Hepatocyte (in vitro differentiated cells): ENCODE results near the gene PPP4R4.

ENCODE experiments used
- CTCF ChIP-seq: fragments of 200-600 bp; sonication (generic); IDR thresholded peaks from 2 replicates; pipeline ENCODE4 v1.5.1; 2016; ENCODE audit warnings: antibody characterized with exemption, mild to moderate bottlenecking; ENCODE audit not compliant: poor library complexity
- EZH2 ChIP-seq: fragments of 200-600 bp; sonication (generic); IDR thresholded peaks from 2 replicates; pipeline ENCODE4 v1.6.1; 2016; ENCODE audit warnings: antibody characterized with exemption, mild to moderate bottlenecking, borderline replicate concordance

DNA sequence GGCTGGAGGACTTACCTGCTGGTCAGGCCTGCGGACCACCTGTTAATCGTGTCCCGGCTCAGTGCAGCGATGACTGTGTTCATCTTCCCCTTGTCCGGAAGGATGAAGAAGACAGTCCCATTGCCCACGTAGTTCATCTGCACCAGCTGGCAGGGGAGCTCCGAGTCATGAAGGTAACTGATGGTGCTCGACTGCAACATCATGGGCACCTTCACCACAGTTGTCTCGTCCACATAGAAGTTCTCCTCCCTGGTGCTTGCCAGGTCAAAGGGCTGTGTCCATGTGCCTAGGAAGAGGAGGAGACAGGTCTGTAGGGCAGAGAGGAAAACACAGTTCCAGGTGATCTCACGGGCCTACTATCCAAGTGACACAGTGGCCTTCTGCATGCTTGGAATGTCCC, 135.6 kb downstream of the PPP4R4 start:
- TF ChIP-seq CTCF (no peak), EZH2 (no peak)
